GM18909 (cell line): ENCODE results near the gene ANKRD60.
A peak's percentile ranks its signal among the peaks of the same experiment; 100 is the strongest.

Experiments
- ATAC-seq: cut with Tn5 transposase; IDR thresholded peaks from one replicate; pipeline ENCODE4 v1.9.1; 2021; ENCODE audit warnings: mild to moderate bottlenecking; ENCODE audit not compliant: unreplicated experiment, poor library complexity

Gene ANKRD60

GRCh38 chr20:58196402-58197184 is 31.9 kb downstream of the ANKRD60 start:
- ATAC-seq: no peak

DNA sequence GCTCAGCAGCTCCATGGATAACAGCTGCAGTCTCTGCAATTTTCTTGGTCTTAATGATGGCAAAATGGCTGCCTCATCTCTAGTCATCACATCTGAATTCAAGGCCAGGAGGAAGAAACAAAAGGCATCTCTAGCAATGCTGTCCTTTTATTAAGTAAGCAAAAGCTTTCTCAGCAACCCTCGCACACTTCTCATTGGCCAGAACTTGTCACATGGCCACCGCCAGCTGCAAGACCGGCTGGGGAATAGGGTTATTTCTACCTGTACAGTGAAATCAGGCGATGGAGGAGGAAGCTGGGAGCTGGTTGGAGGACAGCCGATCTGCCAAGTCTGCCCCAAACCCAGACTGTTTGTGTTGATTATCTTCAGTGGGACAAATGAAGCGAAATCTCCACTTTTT is 33.4 kb downstream of the ANKRD60 start:
- no peak for ATAC-seq

GRCh38 chr20:58194175-58194791 is 34.2 kb downstream of the ANKRD60 start:
- no peak for ATAC-seq

DNA sequence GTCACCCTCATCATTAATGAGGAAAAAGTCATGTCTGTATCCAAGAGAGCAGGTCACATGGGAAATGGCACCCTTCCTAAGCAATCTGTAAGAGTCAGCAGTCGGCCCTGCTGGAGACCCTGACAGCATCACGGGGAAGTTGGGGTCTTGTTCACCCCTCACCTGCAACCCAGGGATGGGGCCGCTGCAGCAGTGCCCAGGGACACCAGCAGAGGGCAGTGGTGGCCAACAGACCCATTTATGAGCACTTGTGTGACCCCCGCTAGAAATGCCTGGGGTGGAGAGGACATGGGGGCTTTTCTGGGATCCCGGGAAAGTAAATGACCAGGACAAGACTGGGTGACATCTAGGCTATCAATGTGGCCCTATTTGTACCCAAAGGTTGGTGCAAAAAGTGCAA is 35.9 kb downstream of the ANKRD60 start:
- no peak for ATAC-seq

GRCh38 chr20:58192065-58192464 is 36.4 kb downstream of the ANKRD60 start:
- no peak for ATAC-seq

- no peak for ATAC-seq
Observed at GRCh38 chr20:58188527-58188926, 39.9 kb downstream of the ANKRD60 start.

DNA sequence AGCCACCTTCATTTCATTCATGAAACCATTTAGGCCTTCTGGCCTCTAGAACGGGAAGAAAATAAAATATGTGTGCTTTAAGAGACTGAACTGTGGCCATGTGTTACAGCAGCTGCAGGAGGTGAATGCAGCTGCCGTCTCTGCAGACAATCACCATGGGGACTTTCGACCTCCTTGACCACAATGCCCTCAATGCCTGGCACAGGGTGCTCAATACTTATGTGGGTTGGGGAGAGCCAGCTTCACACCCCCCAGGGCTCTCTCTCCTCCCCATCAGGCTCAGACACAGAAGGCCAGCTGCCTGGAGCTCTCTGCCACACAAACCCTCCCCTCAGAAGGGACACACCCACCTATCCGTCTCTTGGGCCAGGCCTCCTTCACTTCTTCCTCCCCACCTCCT is 43.5 kb downstream of the ANKRD60 start:
- ATAC-seq: no peak

GRCh38 chr20:58184063-58184462 is 44.4 kb downstream of the ANKRD60 start:
- no peak for ATAC-seq

GRCh38 chr20:58182521-58183140 is 45.8 kb downstream of the ANKRD60 start:
- no peak for ATAC-seq

- peak; percentile 56 for ATAC-seq
Observed at GRCh38 chr20:58179432-58180099, 48.9 kb downstream of the ANKRD60 start.

GRCh38 chr20:58179083-58179431 is 49.4 kb downstream of the ANKRD60 start:
- no peak for ATAC-seq

DNA sequence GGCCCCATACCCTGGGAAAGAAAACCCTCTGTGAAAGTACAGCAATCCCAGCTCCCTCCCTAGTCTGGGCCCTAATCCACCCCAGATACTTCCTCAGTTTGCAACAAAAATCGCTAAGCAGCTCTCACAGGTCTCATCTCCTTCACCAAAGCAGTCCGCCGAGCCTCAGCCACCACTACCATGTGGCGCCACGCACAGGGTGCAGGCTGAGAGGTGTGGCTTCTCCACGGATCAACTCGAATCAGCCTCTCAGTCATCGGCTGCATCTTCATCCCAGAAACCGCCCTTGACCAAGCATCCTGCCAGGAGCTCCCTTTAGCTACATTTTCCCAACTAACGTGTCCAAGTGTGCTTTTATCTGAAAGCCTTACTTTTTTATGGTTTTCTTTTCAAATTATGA is 50.7 kb downstream of the ANKRD60 start:
- no peak for ATAC-seq

GRCh38 chr20:58175836-58176235 is 52.6 kb downstream of the ANKRD60 start:
- no peak for ATAC-seq

DNA sequence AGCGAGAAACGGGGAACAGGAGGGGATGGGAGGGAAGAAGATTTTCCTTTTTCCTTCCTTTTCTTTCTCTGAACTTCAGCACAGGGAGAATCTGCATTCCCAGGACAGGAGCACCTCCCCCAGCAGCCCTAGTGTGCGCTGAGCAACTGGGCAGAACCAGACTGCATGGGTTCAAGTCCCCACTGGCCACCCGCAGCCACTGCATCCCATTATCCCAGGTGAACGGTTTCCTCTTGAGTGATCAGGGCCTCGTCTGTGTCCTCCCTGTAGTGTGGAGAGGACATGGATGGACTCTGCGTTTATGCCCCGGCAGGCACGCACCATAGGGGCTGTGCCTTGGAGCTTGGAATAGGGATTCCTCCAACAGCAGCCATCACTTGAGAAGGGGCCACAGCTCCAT is 53.0 kb downstream of the ANKRD60 start:
- ATAC-seq: no peak

GRCh38 chr20:58174708-58175280 is 53.7 kb downstream of the ANKRD60 start:
- no peak for ATAC-seq

GRCh38 chr20:58173930-58174707 is 54.3 kb downstream of the ANKRD60 start:
- no peak for ATAC-seq

- ATAC-seq: no peak
Observed at GRCh38 chr20:58173091-58173490, 55.4 kb downstream of the ANKRD60 start.

- ATAC-seq: no peak
Observed at GRCh38 chr20:58171796-58172425, 56.5 kb downstream of the ANKRD60 start.

- ATAC-seq: no peak
Observed at GRCh38 chr20:58169450-58169849, 59.0 kb downstream of the ANKRD60 start.

DNA sequence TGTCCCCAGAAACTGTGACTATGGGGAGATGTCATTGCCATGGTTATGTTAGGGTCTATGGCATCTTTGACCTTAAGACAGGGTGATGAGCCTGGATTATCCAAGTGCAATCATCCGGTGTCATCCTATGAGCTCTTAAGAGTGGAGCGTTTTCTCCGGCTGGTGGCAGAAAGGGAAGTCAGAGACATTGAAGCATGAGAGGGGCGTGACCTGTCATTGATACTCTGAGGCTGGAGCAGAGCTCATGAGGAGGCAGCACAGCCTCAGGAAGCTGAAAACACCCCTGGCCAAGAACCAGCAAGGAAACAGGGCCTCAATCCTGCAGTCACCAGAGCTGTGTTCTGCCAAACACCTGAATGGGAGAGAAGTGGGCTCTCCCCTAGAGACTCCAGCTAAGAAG is 59.6 kb downstream of the ANKRD60 start:
- ATAC-seq: no peak
